ENCODE results near the gene LZTS2. TPM values are rescaled to one million over a fixed set of nuclear protein-coding genes. Genes with fewer than 3 reads are reported as not detected.

Gene LZTS2
- total RNA-seq, 4 donors from 2014 or later, result 81.4 to 134 (median 98.7) TPM

- H3K4me1 ChIP-seq, result peaks cover 0 to 48% (median 18%) of the 10 kb centered on the region in 4 donors
- peaks cover 0 to 68% (median 0%) of the 10 kb centered on the region in 3 donors for H3K36me3 ChIP-seq
- WGBS, 2 donors, result 0% methylated on average over 37 to 43 of the region's 75 CpGs
- peak; percentile 70 to 88 for TF ChIP-seq EP300 (IDR thresholded peaks at IDR 0.05)
- peak in 1 of 2 donors; percentile 48 for TF ChIP-seq POLR2A (IDR thresholded peaks at IDR 0.05)
- TF ChIP-seq CTCF (IDR thresholded peaks at IDR 0.05), result no peak
- H3K27ac ChIP-seq, result peak within 1 kb of the TSS; percentile 41 to 87 (median 83)
- DNase-seq (ENCODE audit: low spot score in 2 of 2), result peak; percentile 64 to 78
- H3K27me3 ChIP-seq, result no peaks in the 10 kb centered on the region
- H3K4me3 ChIP-seq, result peak within 1 kb of the TSS; percentile 65 to 99 (median 94)
- H3K9me3 ChIP-seq, result no peaks in the 10 kb centered on the region
These were observed 12.5 kb upstream of the LZTS2 start, which contains the start of the genes MRPL43 and TWNK for GRCh38 chr10:100986952-100987684. MRPL43 (minus strand) TSS chr10:100987497; CDS start chr10:100987443, 54 bp downstream. TWNK (plus strand) TSS chr10:100987543; CDS start chr10:100988211, 668 bp downstream.

DNA sequence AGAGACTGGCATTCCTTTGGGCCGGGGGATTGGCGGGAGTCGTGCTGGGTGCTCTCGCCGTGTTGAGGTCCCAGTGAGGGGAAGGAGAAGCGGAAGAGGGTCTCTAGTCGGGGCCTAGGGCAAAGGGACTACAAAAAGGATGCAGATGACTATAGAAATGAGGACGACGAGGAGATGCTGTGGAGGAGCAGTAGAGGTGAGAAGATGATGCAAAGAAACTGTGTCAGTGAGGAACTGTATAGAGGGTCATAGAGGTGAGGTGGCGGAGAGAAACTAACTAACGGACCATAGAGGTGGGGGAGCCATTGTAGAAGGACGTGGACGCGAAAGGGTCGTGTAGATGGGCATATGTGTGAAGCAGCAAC, 11.9 kb upstream of the LZTS2 start:
- peak overlapping the region; percentile 41 to 87 (median 83) for H3K27ac ChIP-seq
- peaks cover 0 to 68% (median 0%) of the 10 kb centered on the region in 3 donors for H3K36me3 ChIP-seq
- no peaks in the 10 kb centered on the region for H3K27me3 ChIP-seq
- peak overlapping the region; percentile 65 to 99 (median 94) for H3K4me3 ChIP-seq
- TF ChIP-seq POLR2A (IDR thresholded peaks at IDR 0.05) (no peak), CTCF (IDR thresholded peaks at IDR 0.05) (no peak), EP300 (IDR thresholded peaks at IDR 0.05) (no peak)
- DNase-seq (ENCODE audit: low spot score in 2 of 2), result no peak
- no peaks in the 10 kb centered on the region for H3K9me3 ChIP-seq
- 1 to 2% methylated on average over 15 of the region's 15 CpGs for WGBS, 2 donors
- H3K4me1 ChIP-seq, result peaks cover 0 to 48% (median 18%) of the 10 kb centered on the region in 4 donors

GRCh38 chr10:100988166-100988565, 11.4 kb upstream of the LZTS2 start:
- Histone ChIP-seq H3K4me3 (peak overlapping the region; percentile 65 to 99 (median 94)), H3K27me3 (no peaks in the 10 kb centered on the region), H3K9me3 (no peaks in the 10 kb centered on the region), H3K4me1 (peaks cover 0 to 48% (median 18%) of the 10 kb centered on the region in 4 donors), H3K27ac (no peak overlapping the region), H3K36me3 (peaks cover 0 to 68% (median 0%) of the 10 kb centered on the region in 3 donors)
- DNase-seq (ENCODE audit: low spot score in 2 of 2), result no peak
- 69 to 75% methylated on average over 5 to 10 of the region's 10 CpGs for WGBS, 2 donors
- TF ChIP-seq CTCF (IDR thresholded peaks at IDR 0.05) (no peak), EP300 (IDR thresholded peaks at IDR 0.05) (no peak), POLR2A (IDR thresholded peaks at IDR 0.05) (no peak)

- no peaks in the 10 kb centered on the region for H3K27me3 ChIP-seq
- 91 to 93% methylated on average over 18 to 21 of the region's 21 CpGs for WGBS, 2 donors
- DNase-seq (ENCODE audit: low spot score in 2 of 2), result no peak
- no peak overlapping the region for H3K27ac ChIP-seq
- H3K4me3 ChIP-seq, result no peak overlapping the region
- H3K36me3 ChIP-seq, result peaks cover 0 to 65% (median 0%) of the 10 kb centered on the region in 3 donors
- H3K9me3 ChIP-seq, result no peaks in the 10 kb centered on the region
- peaks cover 0 to 50% (median 18%) of the 10 kb centered on the region in 4 donors for H3K4me1 ChIP-seq
- no peak for TF ChIP-seq POLR2A (IDR thresholded peaks at IDR 0.05)
- TF ChIP-seq CTCF (IDR thresholded peaks at IDR 0.05), result no peak
- no peak for TF ChIP-seq EP300 (IDR thresholded peaks at IDR 0.05)
These were observed 10.5 kb upstream of the LZTS2 start for GRCh38 chr10:100989088-100989487.

All from tibial nerve (tissue), 4 donors.